GM21717 (cell line): ENCODE results near the gene RRAS2.
A peak's percentile ranks its signal among the peaks of the same experiment; 100 is the strongest.
"Not testable (repeated sequence)": the region's sequence is repeated elsewhere in the genome, so short reads cannot be mapped to it uniquely, and the experiment has no call there.

Source experiments
- ATAC-seq: cut with Tn5 transposase; IDR thresholded peaks from one replicate; pipeline ENCODE4 v1.9.1; 2021; ENCODE audit warnings: mild to moderate bottlenecking, moderate library complexity; ENCODE audit not compliant: unreplicated experiment

RRAS2 gene

GRCh38 chr11:14259878-14260277 lies 99.1 kb downstream of the RRAS2 start:
- ATAC-seq: no peak

DNA sequence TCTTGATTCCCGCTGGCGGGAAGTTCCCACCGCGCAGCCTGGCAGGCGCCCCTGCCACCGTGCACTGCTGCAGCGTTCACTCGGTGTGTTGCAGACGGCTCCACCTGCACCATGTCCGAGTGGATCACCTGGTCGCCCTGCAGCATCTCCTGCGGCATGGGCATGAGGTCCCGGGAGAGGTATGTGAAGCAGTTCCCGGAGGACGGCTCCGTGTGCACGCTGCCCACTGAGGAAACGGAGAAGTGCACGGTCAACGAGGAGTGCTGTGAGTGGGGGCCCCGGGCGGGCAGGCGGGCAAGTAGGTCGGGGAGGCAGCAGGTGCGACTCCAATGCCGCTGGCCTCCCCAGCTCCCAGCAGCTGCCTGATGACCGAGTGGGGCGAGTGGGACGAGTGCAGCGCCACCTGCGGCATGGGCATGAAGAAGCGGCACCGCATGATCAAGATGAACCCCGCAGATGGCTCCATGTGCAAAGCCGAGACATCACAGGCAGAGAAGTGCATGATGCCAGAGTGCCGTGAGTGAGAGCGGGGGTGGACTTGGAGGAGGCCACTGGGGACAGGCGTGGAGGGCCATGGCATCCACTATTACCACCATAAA lies 99.7 kb downstream of the RRAS2 start:
- no peak for ATAC-seq

GRCh38 chr11:14258221-14258935 lies 100.6 kb downstream of the RRAS2 start:
- no peak for ATAC-seq

GRCh38 chr11:14255238-14255534 lies 103.8 kb downstream of the RRAS2 start:
- ATAC-seq: no peak

DNA sequence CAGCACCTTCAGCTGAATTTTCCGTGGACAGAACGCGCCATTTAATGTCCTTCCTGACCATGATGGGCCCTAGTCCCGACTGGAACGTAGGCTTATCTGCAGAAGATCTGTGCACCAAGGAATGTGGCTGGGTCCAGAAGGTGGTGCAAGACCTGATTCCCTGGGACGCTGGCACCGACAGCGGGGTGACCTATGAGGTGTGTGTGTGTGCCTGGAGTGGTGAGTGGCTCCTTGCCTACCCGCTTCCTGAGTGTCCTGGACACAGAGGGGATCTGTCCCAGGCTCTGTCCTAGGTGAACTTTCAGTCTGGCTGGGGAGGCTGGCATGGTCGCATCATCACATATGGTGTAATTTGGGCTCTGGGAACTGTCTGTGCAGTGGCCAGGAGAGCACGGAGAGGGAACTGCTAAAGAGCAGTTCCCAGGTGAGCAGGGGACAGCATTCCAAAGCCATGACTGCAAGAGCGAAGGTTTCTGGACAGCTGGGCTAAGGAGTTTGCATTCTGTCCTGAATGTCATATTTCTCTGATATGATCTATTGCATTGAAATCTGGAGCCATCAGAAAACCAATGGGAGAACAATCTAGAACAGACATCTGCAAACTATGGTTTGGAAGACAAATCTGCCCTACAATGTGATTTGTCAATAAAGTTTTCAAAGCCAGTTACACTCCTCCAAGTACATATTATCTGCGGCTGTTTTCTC lies 104.3 kb downstream of the RRAS2 start:
- ATAC-seq: no peak

- no peak for ATAC-seq
Observed at GRCh38 chr11:14253840-14254239, 105.1 kb downstream of the RRAS2 start.

DNA sequence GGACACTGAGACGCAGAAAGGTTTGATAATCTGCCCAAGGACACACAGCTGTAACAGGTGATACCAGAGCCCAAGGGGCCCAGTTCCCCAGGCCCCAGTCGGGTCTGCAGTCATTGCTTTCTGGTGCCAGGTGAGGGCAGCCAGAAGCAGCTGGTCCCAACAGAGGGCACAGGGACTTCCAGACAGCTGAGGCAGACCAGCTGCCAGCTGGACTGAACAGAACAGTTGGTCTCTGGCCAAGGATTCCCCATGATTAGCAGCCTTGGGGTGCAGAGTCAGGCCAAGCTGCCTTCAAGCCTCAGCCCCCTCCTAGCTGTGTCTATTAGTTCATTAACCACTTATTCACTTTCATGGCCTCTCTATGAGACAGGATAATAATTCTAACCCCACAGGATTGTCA lies 105.6 kb downstream of the RRAS2 start:
- no peak for ATAC-seq

DNA sequence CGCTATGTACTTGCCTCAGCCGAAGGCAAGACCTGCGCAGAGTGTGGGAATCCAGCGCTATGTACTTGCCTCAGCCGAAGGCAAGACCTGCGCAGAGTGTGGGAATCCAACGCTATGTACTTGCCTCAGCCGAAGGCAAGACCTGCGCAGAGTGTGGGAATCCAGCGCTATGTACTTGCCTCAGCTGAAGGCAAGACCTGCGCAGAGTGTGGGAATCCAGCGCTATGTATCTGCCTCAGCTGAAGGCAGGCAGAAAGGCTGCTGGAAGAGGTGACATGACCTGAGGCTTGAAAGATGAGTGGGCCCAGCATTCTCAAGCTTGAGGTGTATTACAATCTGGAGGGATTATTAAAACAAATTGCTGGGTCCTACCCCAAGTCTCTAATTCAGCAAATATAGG lies 106.5 kb downstream of the RRAS2 start:
- ATAC-seq: not testable (repeated sequence)

DNA sequence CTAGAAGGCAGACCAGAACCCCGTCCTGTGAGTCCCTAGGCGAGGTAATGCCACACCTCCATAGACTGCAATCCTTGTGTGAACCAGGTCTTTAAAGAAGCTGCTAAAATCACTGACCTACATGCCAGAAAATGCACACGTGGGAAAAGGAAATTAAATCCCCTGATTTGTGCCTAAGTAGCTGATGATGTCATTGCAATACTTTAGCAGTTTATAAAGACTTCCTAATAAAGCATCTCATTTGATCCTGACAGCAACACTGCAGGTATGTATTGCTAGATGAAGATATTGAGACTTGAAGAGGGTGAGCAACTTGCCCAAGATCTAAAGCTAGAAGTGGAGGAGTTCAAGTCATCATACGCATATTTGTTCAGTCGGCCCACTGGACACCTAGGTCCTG lies 107.2 kb downstream of the RRAS2 start:
- ATAC-seq: no peak

DNA sequence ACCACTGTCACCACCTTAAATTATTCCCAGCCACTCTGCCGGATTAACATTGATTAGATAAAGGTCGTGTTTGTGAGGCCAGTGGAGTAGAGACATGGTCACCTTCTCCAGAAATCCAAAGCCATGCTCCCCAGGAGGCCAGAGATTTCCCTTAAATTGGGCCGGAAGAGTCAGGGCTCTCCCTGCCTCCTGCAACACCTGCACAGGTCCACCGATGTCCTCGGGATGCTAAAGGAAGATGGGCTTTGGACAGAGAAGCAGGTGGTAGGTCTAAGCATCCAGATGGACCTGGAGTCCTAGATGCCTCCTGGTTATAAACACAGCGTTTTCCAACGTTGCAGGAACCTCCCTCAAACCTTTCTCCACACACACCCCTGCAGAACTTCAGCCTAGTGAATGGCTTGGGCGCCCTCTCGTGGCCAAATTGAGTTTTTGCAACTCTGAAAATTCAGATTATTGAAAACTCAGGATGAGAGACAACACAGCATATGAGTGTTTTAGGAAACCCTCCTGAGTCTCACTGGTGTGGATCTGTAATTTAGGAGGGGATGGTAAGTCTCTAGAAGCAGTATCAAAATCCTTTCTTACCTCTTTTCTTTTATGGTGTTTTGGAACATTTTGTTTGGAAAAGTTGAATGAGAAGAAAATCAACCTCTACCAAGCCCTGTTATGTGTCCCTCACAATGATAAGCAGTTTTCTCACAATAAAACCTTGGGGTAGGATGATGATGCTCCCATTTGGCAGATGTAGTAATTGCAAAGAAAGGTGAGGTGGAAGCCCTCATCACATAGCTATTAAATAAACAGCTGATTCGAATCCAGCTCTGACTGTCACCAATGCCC lies 109.6 kb downstream of the RRAS2 start:
- no peak for ATAC-seq

GRCh38 chr11:14248580-14248981 lies 110.4 kb downstream of the RRAS2 start:
- ATAC-seq: no peak

DNA sequence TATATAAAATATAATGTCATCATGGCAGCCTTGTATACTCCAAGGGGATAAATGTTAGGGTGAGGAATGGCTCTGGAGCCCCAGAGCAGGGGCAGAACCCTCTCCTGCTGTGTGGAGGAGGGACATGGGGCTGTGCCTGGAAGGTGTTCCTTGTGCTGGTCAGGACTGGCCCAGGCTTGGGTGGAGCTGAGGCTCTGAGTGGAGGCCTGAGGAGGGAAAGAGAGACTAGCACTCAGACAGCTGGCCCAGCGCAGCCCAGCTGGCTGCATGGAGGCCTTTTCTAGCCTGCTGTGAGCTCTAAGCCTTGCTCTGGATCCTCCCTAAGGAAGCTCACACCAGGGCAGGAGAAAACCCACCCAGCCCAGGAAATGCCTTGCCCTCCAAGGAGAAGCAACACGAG lies 113.5 kb downstream of the RRAS2 start:
- ATAC-seq: no peak

GRCh38 chr11:14244926-14245325 lies 114.1 kb downstream of the RRAS2 start:
- ATAC-seq: no peak

DNA sequence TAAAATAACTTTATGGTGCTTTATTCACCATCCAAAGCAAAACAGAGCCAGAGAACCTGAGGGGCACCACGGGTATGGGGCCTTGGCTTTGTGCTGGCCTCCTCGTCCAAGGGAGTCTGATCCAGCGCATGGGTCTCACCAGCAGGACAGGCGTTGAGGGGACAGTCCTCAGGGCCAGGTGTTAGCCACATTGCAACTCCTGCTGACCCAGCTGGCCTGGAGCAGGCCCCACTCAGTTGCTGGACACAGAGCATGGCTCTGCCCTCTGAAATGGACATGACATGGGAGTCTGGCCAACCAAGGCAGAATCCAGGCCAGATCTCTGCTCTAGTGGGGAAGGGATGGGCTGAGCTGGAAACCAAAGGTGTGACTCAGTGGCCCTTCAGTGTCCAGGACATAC lies 116.2 kb downstream of the RRAS2 start:
- no peak for ATAC-seq

DNA sequence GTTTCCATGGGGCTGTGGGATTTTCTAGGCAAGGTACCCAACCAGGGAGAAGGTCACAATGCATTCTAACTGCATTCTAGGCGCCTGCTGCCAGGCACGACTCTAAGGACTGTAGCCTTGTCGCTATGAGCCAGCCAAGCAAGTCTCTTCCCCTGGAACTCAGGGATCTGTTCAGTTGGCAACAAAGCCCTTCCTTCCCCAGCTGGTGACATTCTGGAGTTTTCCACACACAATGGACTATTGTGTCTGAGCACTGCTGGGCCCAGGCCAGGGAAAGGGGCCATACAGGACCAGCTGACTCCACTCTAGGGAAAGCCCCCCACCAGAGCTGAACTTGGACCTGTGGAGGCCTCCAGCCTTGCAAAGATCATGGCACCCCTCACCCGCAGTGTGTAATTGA lies 116.8 kb downstream of the RRAS2 start:
- no peak for ATAC-seq

DNA sequence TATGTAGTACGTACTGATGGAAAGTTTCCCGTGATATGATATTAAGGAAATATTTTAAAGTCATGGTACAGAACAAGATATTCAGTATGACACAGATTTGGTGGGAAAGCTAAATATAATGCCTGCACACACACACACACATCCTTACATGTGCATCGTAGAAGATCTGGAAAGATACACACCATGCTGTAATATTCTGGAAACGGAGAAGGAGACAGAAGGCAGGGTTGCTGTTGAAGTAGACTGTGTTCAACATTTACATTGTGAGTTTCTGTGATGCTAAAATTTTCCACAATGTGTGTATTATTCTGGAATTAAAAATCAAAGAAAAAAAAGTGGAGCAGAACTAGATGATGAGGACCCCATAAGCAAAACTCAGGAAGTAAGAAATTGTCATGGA lies 118.0 kb downstream of the RRAS2 start:
- ATAC-seq: no peak

DNA sequence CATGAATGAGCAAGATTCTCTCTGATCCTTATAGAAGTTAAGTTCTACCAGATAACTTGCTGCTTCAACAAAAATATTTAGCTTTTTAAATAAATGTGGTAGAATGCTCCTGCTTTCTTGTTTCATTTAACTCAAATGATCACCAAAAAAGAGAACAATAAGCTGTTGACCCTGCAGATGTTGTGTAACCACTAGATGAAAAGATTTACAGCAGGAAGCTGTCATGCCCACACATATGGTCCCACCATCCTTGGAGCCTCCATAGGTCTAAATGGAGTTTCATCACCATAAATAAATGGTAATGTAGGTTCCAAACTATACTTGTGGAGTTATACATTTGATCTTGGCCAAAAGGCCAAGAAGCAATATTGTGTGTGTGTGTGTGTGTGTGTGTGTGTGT lies 118.8 kb downstream of the RRAS2 start:
- ATAC-seq: no peak

DNA sequence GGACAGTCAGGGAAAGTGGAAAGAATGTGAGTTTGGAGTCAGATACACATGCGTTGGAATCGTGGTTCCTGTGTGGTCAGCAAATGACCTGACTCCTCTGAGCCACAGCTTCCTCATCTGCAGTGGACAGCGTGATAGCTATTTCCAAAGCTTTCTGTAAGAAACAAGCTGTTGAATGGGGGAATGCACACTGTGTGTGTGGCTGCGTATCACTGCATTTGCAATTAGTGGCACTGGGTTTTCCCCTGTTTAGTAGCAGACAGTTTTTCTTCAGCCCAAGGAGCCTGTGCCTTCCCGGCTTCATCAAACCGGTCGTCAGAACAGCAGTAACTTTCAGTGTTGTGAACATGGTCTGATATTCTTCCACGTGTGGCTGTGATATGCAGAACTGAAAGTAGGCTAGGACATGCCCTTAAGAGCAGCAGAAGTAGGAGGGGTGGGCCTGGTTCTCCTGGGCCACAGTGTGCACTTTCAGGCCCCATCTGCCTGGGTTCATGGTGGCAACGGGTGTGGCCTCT lies 121.5 kb downstream of the RRAS2 start:
- ATAC-seq: peak; percentile 99

DNA sequence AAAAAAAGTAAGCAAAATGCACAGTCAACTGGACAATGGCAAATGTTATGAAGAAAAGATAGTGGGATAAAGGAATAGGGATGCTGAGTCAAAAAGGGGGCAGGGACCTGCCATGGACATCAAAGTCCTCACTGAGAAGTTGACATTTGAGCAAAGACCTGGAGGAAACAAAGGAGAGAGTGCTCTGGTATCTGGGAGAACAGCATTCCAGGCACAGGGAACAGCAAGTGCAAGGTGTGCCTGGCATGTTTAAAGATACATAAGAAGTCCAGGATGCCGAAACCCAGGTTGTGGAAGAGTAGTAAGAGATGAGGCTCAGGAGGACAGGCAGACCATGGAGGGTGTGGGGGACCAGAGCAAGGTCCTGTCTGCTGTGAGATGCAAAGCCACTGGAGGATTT lies 123.3 kb downstream of the RRAS2 start:
- ATAC-seq: no peak

GRCh38 chr11:14234446-14234845 lies 124.5 kb downstream of the RRAS2 start:
- ATAC-seq: no peak

DNA sequence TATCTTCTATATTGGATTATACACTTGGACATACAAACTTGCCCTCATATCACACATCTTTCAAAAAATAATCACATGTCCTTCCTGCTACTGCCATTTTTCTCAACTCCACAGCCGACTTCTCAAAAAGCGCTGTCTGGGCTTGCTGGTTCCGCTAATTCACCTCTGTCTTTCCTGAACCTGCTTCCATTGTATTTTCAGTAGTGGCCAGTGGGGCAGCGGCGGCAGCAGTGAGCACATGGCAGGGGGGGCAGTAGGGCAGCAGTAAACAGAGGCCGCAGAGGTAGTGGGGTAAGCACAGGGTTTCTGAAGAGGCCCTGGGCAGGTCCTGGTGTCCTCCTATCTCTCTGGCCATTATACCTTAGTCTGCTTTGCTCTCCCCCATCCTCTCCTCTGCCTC lies 126.3 kb downstream of the RRAS2 start:
- no peak for ATAC-seq
